NCI-H1694 (cell line): ENCODE data around the gene NR1D2.
A peak's percentile ranks its signal among the peaks of the same experiment; 100 is the strongest.

Source experiments
- DNase-seq: peaks from one replicate; lab custom pipeline; 2025; lab: John Stamatoyannopoulos, UW

Gene NR1D2

GRCh38 chr3:23931597-23931996, 13.5 kb upstream of the NR1D2 start:
- no peak for DNase-seq

GRCh38 chr3:23932571-23932970, 12.5 kb upstream of the NR1D2 start:
- DNase-seq, result no peak

GRCh38 chr3:23934253-23934652, 10.8 kb upstream of the NR1D2 start:
- DNase-seq, result no peak

GRCh38 chr3:23937296-23937695, 7.8 kb upstream of the NR1D2 start:
- DNase-seq, result no peak

GRCh38 chr3:23938688-23939087, 6.4 kb upstream of the NR1D2 start:
- no peak for DNase-seq

- no peak for DNase-seq
Measured at GRCh38 chr3:23940775-23941174, 4.3 kb upstream of the NR1D2 start.

GRCh38 chr3:23941440-23941839, 3.6 kb upstream of the NR1D2 start:
- no peak for DNase-seq

GRCh38 chr3:23942546-23942945, 2.5 kb upstream of the NR1D2 start:
- DNase-seq, result no peak

GRCh38 chr3:23944007-23944783, 891 bp upstream of the NR1D2 start:
- no peak for DNase-seq

- no peak for DNase-seq
Measured at GRCh38 chr3:23945663-23945912, 502 bp downstream of the NR1D2 start.

GRCh38 chr3:23945913-23946687, 1.0 kb downstream of the NR1D2 start:
- DNase-seq, result peak; percentile 22

GRCh38 chr3:23948761-23949160, 3.7 kb downstream of the NR1D2 start:
- DNase-seq, result no peak

GRCh38 chr3:23949784-23950183, 4.7 kb downstream of the NR1D2 start:
- DNase-seq, result no peak

GRCh38 chr3:23950293-23950692, 5.2 kb downstream of the NR1D2 start:
- no peak for DNase-seq

- DNase-seq, result no peak
Measured at GRCh38 chr3:23952646-23953045, 7.6 kb downstream of the NR1D2 start.

- no peak for DNase-seq
Measured at GRCh38 chr3:23953523-23953922, 8.4 kb downstream of the NR1D2 start.

- no peak for DNase-seq
Measured at GRCh38 chr3:23954144-23954543, 9.1 kb downstream of the NR1D2 start.

GRCh38 chr3:23956701-23957100, 11.6 kb downstream of the NR1D2 start:
- DNase-seq, result no peak

- no peak for DNase-seq
Measured at GRCh38 chr3:23959135-23959900, 14.2 kb downstream of the NR1D2 start.

GRCh38 chr3:23960649-23961048, 15.6 kb downstream of the NR1D2 start:
- no peak for DNase-seq

- DNase-seq, result no peak
Measured at GRCh38 chr3:23961066-23961465, 16.0 kb downstream of the NR1D2 start.

GRCh38 chr3:23961913-23962312, 16.8 kb downstream of the NR1D2 start:
- DNase-seq, result no peak
